ENCODE results near the gene ZHX3.

ZHX3 gene

DNA sequence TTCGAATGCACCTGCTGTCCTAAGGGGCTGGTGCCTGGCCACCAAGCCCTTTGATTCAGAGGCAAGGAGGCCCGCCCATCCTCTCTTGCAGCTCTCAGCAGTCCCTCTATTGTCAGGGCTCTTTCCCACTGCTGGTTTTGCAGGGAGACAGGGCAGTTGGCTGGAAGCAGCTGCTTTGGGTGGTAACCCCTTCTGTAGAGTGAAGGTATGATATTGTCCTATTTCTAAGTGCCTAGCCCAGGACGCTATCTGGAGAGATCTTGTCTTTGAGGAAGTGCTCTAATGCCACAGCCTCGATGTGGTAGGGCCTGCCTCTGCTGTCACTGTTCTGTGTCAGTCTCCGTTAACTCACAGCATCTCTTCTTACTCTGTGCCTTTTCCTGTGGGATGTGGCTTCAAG lies 174.6 kb downstream of the ZHX3 start:
- TF ChIP-seq, protein P1, sequence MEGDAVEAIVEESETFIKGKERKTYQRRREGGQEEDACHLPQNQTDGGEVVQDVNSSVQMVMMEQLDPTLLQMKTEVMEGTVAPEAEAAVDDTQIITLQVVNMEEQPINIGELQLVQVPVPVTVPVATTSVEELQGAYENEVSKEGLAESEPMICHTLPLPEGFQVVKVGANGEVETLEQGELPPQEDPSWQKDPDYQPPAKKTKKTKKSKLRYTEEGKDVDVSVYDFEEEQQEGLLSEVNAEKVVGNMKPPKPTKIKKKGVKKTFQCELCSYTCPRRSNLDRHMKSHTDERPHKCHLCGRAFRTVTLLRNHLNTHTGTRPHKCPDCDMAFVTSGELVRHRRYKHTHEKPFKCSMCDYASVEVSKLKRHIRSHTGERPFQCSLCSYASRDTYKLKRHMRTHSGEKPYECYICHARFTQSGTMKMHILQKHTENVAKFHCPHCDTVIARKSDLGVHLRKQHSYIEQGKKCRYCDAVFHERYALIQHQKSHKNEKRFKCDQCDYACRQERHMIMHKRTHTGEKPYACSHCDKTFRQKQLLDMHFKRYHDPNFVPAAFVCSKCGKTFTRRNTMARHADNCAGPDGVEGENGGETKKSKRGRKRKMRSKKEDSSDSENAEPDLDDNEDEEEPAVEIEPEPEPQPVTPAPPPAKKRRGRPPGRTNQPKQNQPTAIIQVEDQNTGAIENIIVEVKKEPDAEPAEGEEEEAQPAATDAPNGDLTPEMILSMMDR (IDR thresholded peaks at IDR 0.05; ENCODE audit: extremely low read depth, missing control alignments): no peak
- no peak for DNase-seq (ENCODE audit: low spot score)

DNA sequence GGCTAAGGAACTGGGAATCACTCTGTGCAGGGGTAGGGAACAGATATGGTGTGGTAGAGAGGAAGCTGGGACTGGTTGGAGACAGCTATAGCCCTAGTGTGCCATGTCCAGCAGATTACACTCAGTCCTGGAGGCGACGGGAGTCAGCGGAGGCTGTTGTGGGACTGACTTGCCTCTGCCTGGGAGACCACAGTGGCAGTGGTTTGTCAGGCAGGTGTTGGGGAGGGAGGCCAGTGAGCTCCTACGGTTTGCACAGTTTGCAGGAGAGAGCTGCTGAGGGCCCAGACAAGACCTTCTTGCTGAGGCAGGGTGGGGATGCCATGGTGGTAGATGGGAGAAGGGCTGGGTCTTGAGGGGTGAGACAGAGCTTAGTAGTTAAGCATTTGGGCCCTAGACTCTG lies 175.3 kb downstream of the ZHX3 start:
- DNase-seq (ENCODE audit: low spot score): no peak
- TF ChIP-seq, protein P1 (IDR thresholded peaks at IDR 0.05; ENCODE audit: extremely low read depth, missing control alignments): no peak

DNA sequence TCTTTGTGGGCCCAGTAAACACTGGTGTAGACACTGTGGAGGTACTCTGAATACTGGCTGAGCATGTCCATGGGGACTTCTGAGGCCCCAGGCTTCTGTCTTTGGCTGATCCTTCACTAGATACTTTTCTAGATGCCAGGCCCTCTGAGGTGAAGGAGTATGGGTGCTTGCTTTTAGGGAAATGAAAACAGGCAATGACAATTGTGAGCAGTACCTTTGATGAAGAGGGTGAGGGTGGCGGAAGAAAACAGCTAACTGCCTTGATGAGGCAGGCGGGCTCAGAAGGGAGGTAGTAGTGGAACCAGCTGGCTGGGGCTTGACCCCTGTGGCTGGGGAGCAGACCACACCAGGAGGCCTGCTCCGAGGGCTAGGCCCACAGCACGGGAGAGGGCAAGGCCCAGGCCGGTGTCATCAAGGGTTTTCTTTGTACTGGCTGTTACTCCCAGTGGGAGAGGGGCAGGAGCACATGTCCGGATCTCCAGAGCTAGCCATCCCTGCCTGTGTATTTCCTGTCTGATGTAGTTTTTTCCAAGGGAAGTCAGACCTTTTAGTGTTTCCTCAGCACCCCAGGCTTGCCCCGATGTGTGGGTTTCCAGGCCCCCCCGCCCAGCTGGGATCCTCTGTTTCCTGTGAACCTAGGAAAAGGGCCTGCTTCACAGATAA lies 176.2 kb downstream of the ZHX3 start:
- TF ChIP-seq, protein P1 (IDR thresholded peaks at IDR 0.05; ENCODE audit: extremely low read depth, missing control alignments): no peak
- DNase-seq (ENCODE audit: low spot score): no peak

DNA sequence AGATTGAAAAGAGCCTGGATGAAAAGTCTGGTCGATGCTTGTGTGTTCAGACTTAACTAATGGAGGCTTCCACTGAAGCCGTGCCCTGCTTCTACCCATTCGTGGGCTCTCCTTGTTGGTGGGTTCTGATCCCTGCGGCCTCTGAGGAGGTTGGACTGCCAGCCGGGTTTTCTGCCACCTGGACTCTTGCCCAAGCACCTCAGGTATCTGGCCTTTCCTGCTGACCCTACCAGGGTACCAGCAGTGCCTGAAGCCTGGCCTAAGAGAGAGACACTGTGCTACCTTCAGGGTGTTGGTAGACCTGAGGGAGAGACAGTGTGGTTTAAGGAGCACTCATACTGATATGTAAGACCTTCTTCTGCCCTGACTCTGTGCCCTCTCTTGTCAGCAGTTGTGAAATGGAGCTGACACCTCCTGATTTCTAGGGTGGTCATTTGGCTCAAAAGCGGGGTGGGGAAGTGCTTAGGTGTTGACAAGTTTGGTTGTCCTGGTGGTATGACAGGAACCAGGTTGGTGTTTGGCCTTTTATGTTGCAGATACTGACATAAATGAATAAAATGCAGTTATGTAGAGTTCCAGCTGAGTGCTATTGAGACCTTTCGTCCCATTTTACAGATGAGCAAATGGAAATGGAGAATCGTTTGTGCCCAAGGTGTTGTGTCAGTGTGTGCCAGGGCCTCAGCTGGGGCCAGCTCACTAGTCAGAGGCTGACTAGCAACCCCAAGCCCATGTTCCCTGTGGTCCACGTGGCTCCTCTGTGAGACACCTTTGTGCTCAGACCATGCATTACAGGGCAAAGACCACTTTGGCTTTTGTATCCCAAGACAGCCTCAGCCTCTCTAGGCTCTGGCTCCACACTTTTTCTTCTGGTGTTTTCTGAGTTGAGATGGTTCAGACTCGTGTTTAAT lies 177.1 kb downstream of the ZHX3 start:
- no peak for DNase-seq (ENCODE audit: low spot score)
- TF ChIP-seq, protein P1 (IDR thresholded peaks at IDR 0.05; ENCODE audit: extremely low read depth, missing control alignments): no peak

DNA sequence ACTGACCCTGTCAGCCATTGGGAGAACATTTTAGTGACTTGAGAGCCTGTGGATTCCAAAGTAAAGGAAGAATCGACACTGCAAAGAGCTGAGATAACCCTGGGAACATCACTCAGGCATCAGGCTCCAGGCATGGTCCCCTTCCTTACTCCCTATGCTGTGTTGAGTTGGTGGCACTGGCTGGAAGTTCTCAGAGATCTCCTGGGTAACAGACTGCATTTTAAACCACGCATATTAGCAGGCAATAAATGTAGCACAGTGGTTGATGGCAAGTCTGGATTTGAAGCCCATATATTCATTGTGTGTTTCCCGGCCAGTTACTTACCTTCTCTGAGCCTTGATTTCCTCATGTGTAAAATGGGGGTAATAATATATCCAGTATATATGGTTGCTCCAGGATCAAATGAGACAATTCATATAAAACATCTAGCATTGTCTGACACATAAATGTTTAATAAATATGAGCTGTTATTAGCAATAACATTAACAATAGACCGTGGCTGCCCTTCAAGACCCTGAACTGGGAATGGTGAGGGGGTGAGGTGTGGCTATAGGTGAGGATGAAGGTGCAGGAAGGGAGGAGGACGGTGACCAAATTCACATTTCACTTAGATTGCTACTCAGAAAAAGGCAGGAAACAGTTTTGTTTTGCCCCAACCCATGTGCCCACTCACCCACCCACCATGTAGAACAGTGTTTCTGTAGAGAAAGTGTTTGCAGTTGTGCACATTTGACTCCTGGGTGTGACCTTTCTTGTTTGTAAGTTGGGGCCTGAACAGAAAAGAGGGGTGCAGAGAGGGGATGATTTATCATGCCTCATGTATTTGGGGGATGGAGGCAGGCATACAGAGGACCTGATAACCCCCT lies 178.1 kb downstream of the ZHX3 start:
- TF ChIP-seq, protein P1 (IDR thresholded peaks at IDR 0.05; ENCODE audit: extremely low read depth, missing control alignments): no peak
- DNase-seq (ENCODE audit: low spot score): no peak

DNA sequence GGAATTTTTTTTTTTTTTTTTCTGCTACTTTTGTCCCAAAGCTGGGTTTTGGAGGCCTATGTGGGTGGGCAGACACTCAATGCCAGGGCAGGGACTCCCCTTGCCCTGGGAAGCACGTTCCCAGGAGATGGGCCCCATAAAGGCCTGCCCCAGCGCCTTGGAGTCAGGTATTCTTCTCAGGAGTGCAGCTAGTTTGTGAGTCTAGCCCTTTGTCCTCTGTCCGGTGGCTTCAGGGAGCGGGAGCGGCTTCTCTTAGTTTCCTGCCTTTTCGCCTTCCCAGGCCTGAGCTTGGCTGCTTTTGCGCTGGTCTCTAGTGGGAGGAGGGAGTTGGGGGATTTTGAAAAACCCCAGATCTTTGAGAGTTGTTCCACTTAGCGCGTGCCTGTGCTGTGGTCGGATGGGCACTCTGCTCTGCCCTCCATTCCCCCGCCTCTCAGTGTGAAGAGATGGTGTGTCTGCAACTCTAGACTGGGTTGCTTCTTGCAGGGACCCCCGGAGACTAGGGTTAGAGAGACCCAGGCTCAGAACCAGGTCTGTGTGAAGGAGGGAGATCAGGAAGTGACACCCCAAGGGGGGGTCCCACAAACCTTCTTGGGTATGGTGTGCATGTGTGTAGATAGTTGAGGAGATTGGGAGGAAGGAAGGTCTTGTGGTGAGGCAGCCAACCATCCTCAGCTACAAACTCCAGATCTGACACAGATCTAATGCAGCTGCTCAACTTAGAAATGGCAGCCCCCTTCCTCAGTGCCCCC lies 178.9 kb downstream of the ZHX3 start:
- DNase-seq (ENCODE audit: low spot score): peak; percentile 44
- TF ChIP-seq, protein P1 (IDR thresholded peaks at IDR 0.05; ENCODE audit: extremely low read depth, missing control alignments): no peak

Measured in GM20000 (cell line).